ENCODE data around the gene C6orf132.

- TF ChIP-seq CTCF (IDR thresholded peaks at IDR 0.05) (no peak), POLR2A (IDR thresholded peaks at IDR 0.05) (no peak)
These were observed 82.7 kb downstream of the C6orf132 start for GRCh38 chr6:42059743-42060142.

Data from adrenal gland (tissue), 5 donors.